Measurements from ENCODE around the gene ID1.
"Not testable (repeated sequence)": the region's sequence is repeated elsewhere in the genome, so short reads cannot be mapped to it uniquely, and the experiment has no call there.

ID1 gene

DNA sequence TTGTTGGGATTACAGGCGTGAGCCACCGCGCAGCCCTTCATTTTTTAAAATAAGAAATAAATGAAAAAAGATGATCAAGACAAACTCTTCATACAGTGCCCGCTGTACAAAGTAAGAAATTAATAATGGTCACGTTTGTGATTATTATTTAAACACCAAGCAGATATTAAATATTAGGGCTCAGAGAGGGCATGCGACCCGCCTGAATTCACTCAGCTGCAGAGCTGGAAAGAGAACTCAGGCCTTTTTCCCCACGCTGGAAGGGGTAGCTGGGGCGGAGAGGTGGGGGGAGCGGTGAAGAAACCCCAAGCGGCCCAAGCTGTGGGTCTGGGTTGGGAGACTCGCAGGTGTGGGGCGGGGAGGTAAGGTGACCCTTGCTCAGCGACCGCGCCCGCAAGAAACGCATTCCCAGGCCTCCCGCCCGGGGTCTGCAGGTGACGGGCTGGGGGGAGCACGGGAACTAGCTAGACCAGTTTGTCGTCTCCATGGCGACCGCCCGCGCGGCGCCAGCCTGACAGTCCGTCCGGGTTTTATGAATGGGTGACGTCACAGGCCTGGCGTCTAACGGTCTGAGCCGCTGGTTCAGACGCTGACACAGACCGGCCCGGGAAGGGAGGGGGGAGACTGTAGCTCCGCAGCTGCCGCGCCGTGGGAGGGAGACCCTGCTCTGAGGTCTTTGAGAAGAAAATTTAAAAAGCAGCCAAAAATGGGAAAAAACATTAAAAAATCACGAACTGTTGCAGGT, 1.1 kb upstream of the ID1 start:
- H3K4me3 ChIP-seq (ENCODE audit: low read depth, low read length) = peak overlapping the region; percentile 55
- TF ChIP-seq, protein P1, sequence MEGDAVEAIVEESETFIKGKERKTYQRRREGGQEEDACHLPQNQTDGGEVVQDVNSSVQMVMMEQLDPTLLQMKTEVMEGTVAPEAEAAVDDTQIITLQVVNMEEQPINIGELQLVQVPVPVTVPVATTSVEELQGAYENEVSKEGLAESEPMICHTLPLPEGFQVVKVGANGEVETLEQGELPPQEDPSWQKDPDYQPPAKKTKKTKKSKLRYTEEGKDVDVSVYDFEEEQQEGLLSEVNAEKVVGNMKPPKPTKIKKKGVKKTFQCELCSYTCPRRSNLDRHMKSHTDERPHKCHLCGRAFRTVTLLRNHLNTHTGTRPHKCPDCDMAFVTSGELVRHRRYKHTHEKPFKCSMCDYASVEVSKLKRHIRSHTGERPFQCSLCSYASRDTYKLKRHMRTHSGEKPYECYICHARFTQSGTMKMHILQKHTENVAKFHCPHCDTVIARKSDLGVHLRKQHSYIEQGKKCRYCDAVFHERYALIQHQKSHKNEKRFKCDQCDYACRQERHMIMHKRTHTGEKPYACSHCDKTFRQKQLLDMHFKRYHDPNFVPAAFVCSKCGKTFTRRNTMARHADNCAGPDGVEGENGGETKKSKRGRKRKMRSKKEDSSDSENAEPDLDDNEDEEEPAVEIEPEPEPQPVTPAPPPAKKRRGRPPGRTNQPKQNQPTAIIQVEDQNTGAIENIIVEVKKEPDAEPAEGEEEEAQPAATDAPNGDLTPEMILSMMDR (IDR thresholded peaks at IDR 0.05; ENCODE audit: borderline replicate concordance, insufficient read depth, low read depth, low read length) = no peak

DNA sequence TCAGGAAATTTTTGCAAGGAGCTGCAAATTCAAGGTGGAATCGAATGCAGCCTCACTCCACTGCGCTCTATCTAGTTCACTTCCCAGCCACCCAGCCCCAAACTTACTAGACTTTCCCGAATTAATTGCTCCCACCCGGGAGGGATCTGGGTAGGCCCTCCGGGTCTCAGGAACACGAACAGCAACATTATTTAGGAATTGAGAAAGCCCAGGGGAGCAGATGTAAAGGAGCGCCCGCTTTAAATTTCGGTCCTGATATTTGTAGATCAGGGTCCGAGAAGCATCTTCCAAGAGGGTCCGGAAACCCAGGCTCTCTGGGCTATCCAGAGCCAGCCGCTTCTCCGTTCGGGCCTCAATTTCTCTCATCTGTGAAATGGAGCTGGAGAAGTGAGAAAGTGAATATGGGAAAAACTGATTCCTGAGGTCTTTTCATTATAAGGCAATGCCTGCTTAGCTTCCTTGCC, 490 bp upstream of the ID1 start:
- peak overlapping the region; percentile 55 for H3K4me3 ChIP-seq (ENCODE audit: low read depth, low read length)
- TF ChIP-seq, protein P1 (IDR thresholded peaks at IDR 0.05; ENCODE audit: borderline replicate concordance, insufficient read depth, low read depth, low read length) = no peak

GRCh38 chr20:31605902-31606803, 1.1 kb downstream of the ID1 start:
- H3K4me3 ChIP-seq (ENCODE audit: low read depth, low read length) = peak overlapping the region; percentile 55
- TF ChIP-seq, protein P1 (IDR thresholded peaks at IDR 0.05; ENCODE audit: borderline replicate concordance, insufficient read depth, low read depth, low read length) = no peak

DNA sequence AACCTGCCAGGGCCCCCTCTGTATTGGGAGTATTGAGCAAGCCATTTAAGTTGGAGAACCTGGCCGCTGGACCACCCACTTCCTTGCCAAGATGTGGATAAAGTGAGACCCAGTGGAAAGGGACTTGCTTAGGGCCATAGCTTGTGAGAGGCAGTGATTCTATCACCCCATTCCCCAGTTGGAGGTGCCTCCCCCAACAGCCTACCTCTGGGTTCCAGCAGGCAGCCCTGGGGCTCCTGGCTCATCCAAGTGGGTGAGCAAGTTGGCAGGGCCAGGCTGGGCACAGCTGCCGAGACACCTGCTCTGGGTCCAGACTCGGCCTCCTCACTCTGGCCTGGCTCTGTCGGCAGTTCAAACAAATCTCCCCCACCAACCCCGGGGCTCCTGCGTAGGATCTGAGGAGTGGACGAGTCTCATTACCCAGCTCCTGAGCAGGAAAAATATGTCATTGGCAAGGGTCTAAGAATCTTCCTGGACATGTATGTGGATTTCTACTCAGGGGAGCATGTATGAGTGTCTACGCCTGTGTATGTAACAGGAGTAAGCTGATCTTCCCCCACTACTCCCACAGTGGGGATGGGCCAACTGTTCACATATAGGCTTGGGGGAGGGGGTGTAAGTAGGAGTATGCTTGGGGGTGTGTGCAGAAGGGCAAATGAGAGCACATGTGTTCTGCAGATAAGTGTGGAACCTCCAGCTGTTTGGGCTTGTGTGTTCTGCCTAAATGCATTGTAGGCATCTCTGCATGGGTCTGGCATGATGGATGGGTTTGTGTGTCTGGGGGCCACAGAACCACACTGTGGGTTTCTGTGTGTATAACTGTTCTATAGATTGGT, 1.9 kb downstream of the ID1 start:
- TF ChIP-seq, protein P1 (IDR thresholded peaks at IDR 0.05; ENCODE audit: borderline replicate concordance, insufficient read depth, low read depth, low read length) = no peak
- H3K4me3 ChIP-seq (ENCODE audit: low read depth, low read length) = no peak overlapping the region

DNA sequence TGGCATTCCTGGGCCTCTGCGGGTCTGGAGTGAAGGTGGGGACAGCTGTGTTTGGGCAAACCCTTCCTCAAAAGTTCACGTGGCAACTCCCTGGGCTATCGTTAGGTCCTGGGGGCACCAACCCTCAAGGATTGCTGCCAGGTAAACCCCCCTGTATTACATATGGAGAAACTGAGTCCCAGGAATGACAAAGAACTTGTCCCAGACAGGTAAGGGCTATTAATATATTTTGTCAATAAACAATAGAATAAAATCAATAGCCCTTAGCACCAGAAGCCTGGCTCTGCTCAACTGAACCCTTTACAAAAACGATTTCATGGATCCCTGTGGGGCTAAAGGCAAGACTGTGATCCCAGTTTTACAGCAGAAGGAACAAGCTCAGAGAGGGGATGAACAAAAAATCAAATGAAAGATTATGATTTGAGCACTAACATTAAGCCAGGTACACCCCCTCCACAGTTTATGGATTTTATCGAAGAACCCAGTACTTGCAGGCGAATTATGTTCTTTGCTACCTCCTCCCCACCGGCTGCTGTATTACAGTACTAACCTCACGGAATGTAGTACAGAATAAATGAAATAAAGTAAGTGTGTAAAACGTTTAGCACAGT, 2.7 kb downstream of the ID1 start:
- TF ChIP-seq, protein P1 (IDR thresholded peaks at IDR 0.05; ENCODE audit: borderline replicate concordance, insufficient read depth, low read depth, low read length) = no peak

GRCh38 chr20:31608251-31608945, 3.3 kb downstream of the ID1 start:
- TF ChIP-seq, protein P1 (IDR thresholded peaks at IDR 0.05; ENCODE audit: borderline replicate concordance, insufficient read depth, low read depth, low read length) = no peak
- no peak overlapping the region for H3K4me3 ChIP-seq (ENCODE audit: low read depth, low read length)

More for the DNA sequence above, 2.7 kb downstream of the ID1 start:
- H3K4me3 ChIP-seq (ENCODE audit: low read depth, low read length) = no peak overlapping the region

DNA sequence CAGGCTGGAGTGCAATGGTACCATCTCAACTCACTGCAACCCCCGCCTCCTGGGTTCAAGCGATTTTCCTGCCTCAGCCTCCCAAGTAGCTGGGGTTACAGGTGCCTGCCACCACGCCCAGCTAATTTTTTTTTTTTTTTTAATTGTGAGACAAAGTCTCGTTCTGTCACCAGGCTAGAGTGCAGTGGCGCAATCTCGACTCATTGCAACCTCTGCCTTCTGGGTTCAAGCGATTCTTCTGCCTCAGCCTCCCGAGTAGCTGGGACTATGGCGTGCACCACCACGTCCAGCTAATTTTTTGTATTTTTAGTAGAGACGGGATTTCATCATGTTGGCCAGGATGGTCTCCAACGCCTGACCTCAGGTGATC, 7.2 kb downstream of the ID1 start:
- not testable (repeated sequence) for H3K4me3 ChIP-seq (ENCODE audit: low read depth, low read length)

Measured in GM12875 (cell line).